ENCODE measurements around the gene ZNF557. TPM values are rescaled to one million over a fixed set of nuclear protein-coding genes. Genes with fewer than 3 reads are reported as not detected.

ZNF557 gene
- total RNA-seq, 1 donor from 2014 or later: 13.5 TPM

GRCh38 chr19:7106711-7107657, 37.5 kb downstream of the ZNF557 start:
- Mint-ChIP-seq H3K4me1 (ENCODE audit: unreplicated experiment) (peaks cover 2% of the 10 kb centered on the region), H3K4me3 (ENCODE audit: unreplicated experiment) (no peak overlapping the region), H3K27me3 (ENCODE audit: unreplicated experiment) (no peaks in the 10 kb centered on the region), H3K36me3 (ENCODE audit: unreplicated experiment) (no peaks in the 10 kb centered on the region), H3K27ac (ENCODE audit: unreplicated experiment) (no peak overlapping the region), H3K9me3 (ENCODE audit: unreplicated experiment) (no peaks in the 10 kb centered on the region)
- DNase-seq (ENCODE audit: extremely low spot score, unreplicated experiment): no peak
- TF ChIP-seq CTCF (IDR thresholded peaks at IDR 0.05): no peak

GRCh38 chr19:7109678-7110289, 40.3 kb downstream of the ZNF557 start:
- Mint-ChIP-seq H3K4me1 (ENCODE audit: unreplicated experiment) (peaks cover 2% of the 10 kb centered on the region), H3K27me3 (ENCODE audit: unreplicated experiment) (no peaks in the 10 kb centered on the region), H3K4me3 (ENCODE audit: unreplicated experiment) (no peak overlapping the region), H3K36me3 (ENCODE audit: unreplicated experiment) (peaks cover 4% of the 10 kb centered on the region), H3K27ac (ENCODE audit: unreplicated experiment) (no peak overlapping the region), H3K9me3 (ENCODE audit: unreplicated experiment) (peaks cover 8% of the 10 kb centered on the region)
- no peak for TF ChIP-seq CTCF (IDR thresholded peaks at IDR 0.05)
- no peak for DNase-seq (ENCODE audit: extremely low spot score, unreplicated experiment)

GRCh38 chr19:7112675-7113074, 43.2 kb downstream of the ZNF557 start:
- no peak for TF ChIP-seq CTCF (IDR thresholded peaks at IDR 0.05)
- Mint-ChIP-seq H3K9me3 (ENCODE audit: unreplicated experiment) (peaks cover 8% of the 10 kb centered on the region), H3K4me3 (ENCODE audit: unreplicated experiment) (no peak overlapping the region), H3K27ac (ENCODE audit: unreplicated experiment) (no peak overlapping the region), H3K4me1 (ENCODE audit: unreplicated experiment) (peaks cover 2% of the 10 kb centered on the region), H3K36me3 (ENCODE audit: unreplicated experiment) (peaks cover 9% of the 10 kb centered on the region), H3K27me3 (ENCODE audit: unreplicated experiment) (no peaks in the 10 kb centered on the region)
- no peak for DNase-seq (ENCODE audit: extremely low spot score, unreplicated experiment)

GRCh38 chr19:7113233-7113632, 43.7 kb downstream of the ZNF557 start:
- TF ChIP-seq CTCF (IDR thresholded peaks at IDR 0.05): no peak
- Mint-ChIP-seq H3K27ac (ENCODE audit: unreplicated experiment) (no peak overlapping the region), H3K4me3 (ENCODE audit: unreplicated experiment) (no peak overlapping the region), H3K9me3 (ENCODE audit: unreplicated experiment) (peaks cover 8% of the 10 kb centered on the region), H3K4me1 (ENCODE audit: unreplicated experiment) (peaks cover 2% of the 10 kb centered on the region), H3K27me3 (ENCODE audit: unreplicated experiment) (no peaks in the 10 kb centered on the region), H3K36me3 (ENCODE audit: unreplicated experiment) (peaks cover 9% of the 10 kb centered on the region)
- no peak for DNase-seq (ENCODE audit: extremely low spot score, unreplicated experiment)

GRCh38 chr19:7115721-7116120, 46.2 kb downstream of the ZNF557 start:
- H3K36me3 Mint-ChIP-seq (ENCODE audit: unreplicated experiment): peaks cover 24% of the 10 kb centered on the region
- H3K4me1 Mint-ChIP-seq (ENCODE audit: unreplicated experiment): no peaks in the 10 kb centered on the region
- no peak for DNase-seq (ENCODE audit: extremely low spot score, unreplicated experiment)
- no peaks in the 10 kb centered on the region for H3K27me3 Mint-ChIP-seq (ENCODE audit: unreplicated experiment)
- no peak overlapping the region for H3K4me3 Mint-ChIP-seq (ENCODE audit: unreplicated experiment)
- TF ChIP-seq CTCF (IDR thresholded peaks at IDR 0.05): no peak
- H3K27ac Mint-ChIP-seq (ENCODE audit: unreplicated experiment): no peak overlapping the region
- peaks cover 8% of the 10 kb centered on the region for H3K9me3 Mint-ChIP-seq (ENCODE audit: unreplicated experiment)

All from osteocyte (in vitro differentiated cells).